Hepatocyte (in vitro differentiated cells): Measurements from ENCODE around the gene GRID2. TPM values are rescaled to one million over a fixed set of nuclear protein-coding genes. Genes with fewer than 3 reads are reported as not detected.

Experiments used
- DNase-seq: peaks from one replicate; pipeline ENCODE4 v3.0.0-alpha.2; 2016; ENCODE audit warnings: low spot score
- H2AFZ ChIP-seq: fragments of 200-600 bp; sonication (generic); 2 replicates; pipeline ENCODE4 v1.6.0; 2016; ENCODE audit warnings: antibody characterized with exemption, mild to moderate bottlenecking
- H3K27ac ChIP-seq: fragments of 200-600 bp; sonication (generic); 2 replicates; pipeline ENCODE4 v1.5.1; 2016; ENCODE audit warnings: mild to moderate bottlenecking
- H3K27me3 ChIP-seq: fragments of 200-600 bp; sonication (generic); 2 replicates; pipeline ENCODE4 v1.6.1; 2016
- H3K36me3 ChIP-seq: fragments of 200-600 bp; sonication (generic); replicated peaks from 2 replicates; pipeline ENCODE4 v1.5.1; 2016; ENCODE audit warnings: low read depth; ENCODE audit not compliant: insufficient read depth
- H3K4me1 ChIP-seq: fragments of 200-600 bp; sonication (generic); 2 replicates; pipeline ENCODE4 v1.5.1; 2016; ENCODE audit warnings: mild to moderate bottlenecking, moderate library complexity; ENCODE audit not compliant: insufficient read depth
- H3K4me2 ChIP-seq: fragments of 200-600 bp; sonication (generic); 2 replicates; pipeline ENCODE4 v1.6.0; 2016
- H3K4me3 ChIP-seq: fragments of 200-600 bp; sonication (generic); 2 replicates; pipeline ENCODE4 v1.5.1; 2016; ENCODE audit warnings: mild to moderate bottlenecking
- H3K79me2 ChIP-seq: fragments of 200-600 bp; sonication (generic); 2 replicates; pipeline ENCODE4 v1.6.0; 2017; ENCODE audit warnings: mild to moderate bottlenecking
- H3K9me2 ChIP-seq: fragments of 200-600 bp; sonication (generic); replicated peaks from 2 replicates; pipeline ENCODE4 v1.6.0; 2017; ENCODE audit warnings: mild to moderate bottlenecking; ENCODE audit not compliant: insufficient read depth
- H3K9me3 ChIP-seq: fragments of 200-600 bp; sonication (generic); 2 replicates; pipeline ENCODE4 v1.5.1; 2016; ENCODE audit warnings: low read depth, mild to moderate bottlenecking
- H4K20me1 ChIP-seq: fragments of 200-600 bp; sonication (generic); 2 replicates; pipeline ENCODE4 v1.6.0; 2016; ENCODE audit warnings: mild to moderate bottlenecking; ENCODE audit not compliant: insufficient read depth, poor library complexity, severe bottlenecking
- CTCF ChIP-seq: fragments of 200-600 bp; sonication (generic); IDR thresholded peaks from 2 replicates; pipeline ENCODE4 v1.5.1; 2016; ENCODE audit warnings: antibody characterized with exemption, mild to moderate bottlenecking; ENCODE audit not compliant: poor library complexity
- EZH2 ChIP-seq: fragments of 200-600 bp; sonication (generic); IDR thresholded peaks from 2 replicates; pipeline ENCODE4 v1.6.1; 2016; ENCODE audit warnings: antibody characterized with exemption, mild to moderate bottlenecking, borderline replicate concordance
- EZH2phosphoT487 ChIP-seq: fragments of 200-600 bp; sonication (generic); IDR thresholded peaks from one replicate; pipeline ENCODE4 v1.6.1; 2018; ENCODE audit warnings: antibody characterized with exemption, mild to moderate bottlenecking, low read depth, moderate library complexity; ENCODE audit not compliant: unreplicated experiment, severe bottlenecking
- WGBS: methylation state at CpG from one replicate; pipeline ENCODE4 v1.1.6; 2016; ENCODE audit warnings: low lambda C conversion rate; ENCODE audit errors: missing lambda C conversion rate; 5-methylcytosine and 5-hydroxymethylcytosine counted together
- polyA plus RNA-seq: library from polyadenylated mRNA; unstranded; fragments of >200 nt; fragmentation: Nextera tagmentation; extraction: Ambion mirVana; gene quantifications from 2 replicates; pipeline ENCODE4 v1.2.1, GENCODE V29; 2016
- total RNA-seq: library from RNA; depleted of rRNA; stranded (reverse); fragments of >200 nt; gene quantifications from 2 replicates; pipeline ENCODE4 v1.2.3, GENCODE V29; 2014

GRID2 gene
- total and polyA plus RNA-seq, 2 experiments from 2014 or later, result 0.53 to 3.5 TPM

GRCh38 chr4:93466446-93466845 is 1162.7 kb downstream of the GRID2 start:
- H3K9me2 ChIP-seq, result no peaks in the 10 kb centered on the region
- no peaks in the 10 kb centered on the region for H3K4me1 ChIP-seq
- H3K27ac ChIP-seq, result no peak overlapping the region
- H3K27me3 ChIP-seq, result no peaks in the 10 kb centered on the region
- no peak for DNase-seq
- H3K4me2 ChIP-seq, result no peak overlapping the region
- 80% methylated on average over 2 of the region's 2 CpGs for WGBS
- TF ChIP-seq CTCF, result no peak
- no peak for TF ChIP-seq EZH2
- TF ChIP-seq EZH2phosphoT487, result no peak
- no peaks in the 10 kb centered on the region for H4K20me1 ChIP-seq
- H3K4me3 ChIP-seq, result no peak overlapping the region
- H2AFZ ChIP-seq, result no peak overlapping the region
- no peaks in the 10 kb centered on the region for H3K79me2 ChIP-seq
- no peaks in the 10 kb centered on the region for H3K9me3 ChIP-seq
- no peaks in the 10 kb centered on the region for H3K36me3 ChIP-seq

GRCh38 chr4:93467484-93468155 is 1163.9 kb downstream of the GRID2 start:
- 71% methylated on average over 1 of the region's 1 CpG for WGBS
- Histone ChIP-seq H3K4me1 (no peaks in the 10 kb centered on the region), H3K4me2 (no peak overlapping the region), H2AFZ (no peak overlapping the region), H3K79me2 (no peaks in the 10 kb centered on the region), H3K27ac (no peak overlapping the region), H3K9me3 (no peaks in the 10 kb centered on the region), H3K36me3 (no peaks in the 10 kb centered on the region), H3K9me2 (no peaks in the 10 kb centered on the region), H3K4me3 (no peak overlapping the region), H3K27me3 (no peaks in the 10 kb centered on the region), H4K20me1 (no peaks in the 10 kb centered on the region)
- TF ChIP-seq EZH2 (no peak), CTCF (no peak), EZH2phosphoT487 (no peak)
- DNase-seq, result no peak

- no peak overlapping the region for H2AFZ ChIP-seq
- no peaks in the 10 kb centered on the region for H3K27me3 ChIP-seq
- TF ChIP-seq CTCF (no peak), EZH2phosphoT487 (no peak), EZH2 (no peak)
- no peak overlapping the region for H3K4me3 ChIP-seq
- DNase-seq, result no peak
- H3K27ac ChIP-seq, result no peak overlapping the region
- H3K79me2 ChIP-seq, result no peaks in the 10 kb centered on the region
- no peaks in the 10 kb centered on the region for H3K9me2 ChIP-seq
- WGBS, result 31% methylated on average over 3 of the region's 3 CpGs
- no peaks in the 10 kb centered on the region for H3K36me3 ChIP-seq
- H3K4me1 ChIP-seq, result no peaks in the 10 kb centered on the region
- H3K9me3 ChIP-seq, result no peaks in the 10 kb centered on the region
- no peaks in the 10 kb centered on the region for H4K20me1 ChIP-seq
- no peak overlapping the region for H3K4me2 ChIP-seq
Measured at GRCh38 chr4:93469560-93469959, 1165.8 kb downstream of the GRID2 start.

- Histone ChIP-seq H3K27ac (no peak overlapping the region), H3K4me2 (no peak overlapping the region), H3K27me3 (no peaks in the 10 kb centered on the region), H3K9me3 (no peaks in the 10 kb centered on the region), H3K36me3 (no peaks in the 10 kb centered on the region), H3K4me3 (no peak overlapping the region), H2AFZ (no peak overlapping the region), H3K9me2 (no peaks in the 10 kb centered on the region), H3K4me1 (no peaks in the 10 kb centered on the region), H4K20me1 (no peaks in the 10 kb centered on the region), H3K79me2 (no peaks in the 10 kb centered on the region)
- TF ChIP-seq CTCF, result no peak
- TF ChIP-seq EZH2, result no peak
- no peak for TF ChIP-seq EZH2phosphoT487
- DNase-seq, result no peak
- 73% methylated on average over 2 of the region's 2 CpGs for WGBS
Measured at GRCh38 chr4:93475730-93476129, 1172.0 kb downstream of the GRID2 start.
